Keratinocyte (primary cell): ENCODE measurements around the gene ST6GALNAC6. TPM values are rescaled to one million over a fixed set of nuclear protein-coding genes. Genes with fewer than 3 reads are reported as not detected.

Source experiments
- DNase-seq: peaks from one replicate; pipeline ENCODE4 v3.0.0-alpha.2; 2011; ENCODE audit warnings: low read depth, missing footprints, low spot score
- FAIRE-seq: peaks from 2 replicates; lab custom pipeline; 2011; peaks lifted over from hg19 to GRCh38; lab: Jason Lieb, UNC
- H2AFZ ChIP-seq: 2 replicates; pipeline ENCODE4 v1.6.0; 2012; ENCODE audit warnings: low read length, control low read depth, inconsistent platforms; ENCODE audit not compliant: control insufficient read depth
- H3K27ac ChIP-seq: 2 replicates; pipeline ENCODE4 v1.5.1; 2011; ENCODE audit warnings: low read length; ENCODE audit not compliant: control insufficient read depth, insufficient read depth
- H3K27me3 ChIP-seq: 3 replicates; pipeline ENCODE4 v1.6.0; 2011; ENCODE audit warnings: low read length; ENCODE audit not compliant: control insufficient read depth, insufficient read depth; ENCODE audit errors: extremely low read depth
- H3K36me3 ChIP-seq, 2 experiments: 2 replicates in 1 of 2; 3 replicates in 1 of 2; pipeline ENCODE4 v1.5.1; 2011; ENCODE audit warnings: low read length in 2 of 2, mild to moderate bottlenecking in 1 of 2; ENCODE audit not compliant: control insufficient read depth in 2 of 2, insufficient read depth in 2 of 2; ENCODE audit errors: extremely low read depth in 1 of 2
- H3K4me1 ChIP-seq: 3 replicates; pipeline ENCODE4 v1.5.1; 2011; ENCODE audit warnings: low read length; ENCODE audit not compliant: control insufficient read depth, insufficient read depth; ENCODE audit errors: extremely low read depth
- H3K4me2 ChIP-seq: 3 replicates; pipeline ENCODE4 v1.6.0; 2011; ENCODE audit warnings: low read depth, low read length; ENCODE audit not compliant: control insufficient read depth, insufficient read depth; ENCODE audit errors: extremely low read depth
- H3K4me3 ChIP-seq, 3 experiments: fragments of 200-600 bp in 1 of 3; sonication (generic) in 1 of 3; 2 replicates in 2 of 3; 3 replicates in 1 of 3; pipeline ENCODE4 v1.5.1; 2011 to 2016; ENCODE audit warnings: low read length in 3 of 3, mild to moderate bottlenecking in 3 of 3, control low read depth in 2 of 3, inconsistent platforms in 1 of 3, low read depth in 1 of 3, mixed read lengths in 1 of 3, mixed run types in 1 of 3, moderate library complexity in 1 of 3; ENCODE audit not compliant: control insufficient read depth in 2 of 3, insufficient read depth in 2 of 3; ENCODE audit errors: extremely low read depth in 1 of 3
- H3K79me2 ChIP-seq: 2 replicates; pipeline ENCODE4 v1.6.0; 2012; ENCODE audit warnings: low read length; ENCODE audit not compliant: control insufficient read depth, insufficient read depth
- H3K9ac ChIP-seq: 3 replicates; pipeline ENCODE4 v1.6.0; 2011; ENCODE audit warnings: low read length; ENCODE audit not compliant: control insufficient read depth, insufficient read depth; ENCODE audit errors: extremely low read depth
- H3K9me1 ChIP-seq: 3 replicates; pipeline ENCODE4 v1.6.0; 2011; ENCODE audit warnings: low read length; ENCODE audit not compliant: control insufficient read depth, insufficient read depth; ENCODE audit errors: extremely low read depth
- H3K9me3 ChIP-seq: 2 replicates; pipeline ENCODE4 v1.5.1; 2012; ENCODE audit warnings: low read depth, low read length; ENCODE audit not compliant: control insufficient read depth
- H4K20me1 ChIP-seq: 3 replicates; pipeline ENCODE4 v1.6.0; 2011; ENCODE audit warnings: low read length; ENCODE audit not compliant: control insufficient read depth, insufficient read depth; ENCODE audit errors: extremely low read depth
- EZH2 ChIP-seq: IDR thresholded peaks from one replicate; pipeline ENCODE4 v1.6.1; 2012; ENCODE audit warnings: inconsistent platforms, mild to moderate bottlenecking, low read length, moderate library complexity
- dilution Hi-C: fragments of 300-500 bp; cut with MboI; formaldehyde crosslinking; loops from one replicate; pipeline ENCODE4 v1.7.0; 2020; ENCODE audit warnings: low sequenced_read_pairs; ENCODE audit not compliant: extremely low pct_ligation_motif_present
- polyA plus RNA-seq, 5 experiments: library from polyadenylated mRNA; depleted of rRNA in 3 of 5; stranded (reverse) in 3 of 5; stranded (forward) in 1 of 5; unstranded in 1 of 5; fragments of >200 nt; gene quantifications; 1 replicate in 1 of 5; 2 replicates in 3 of 5; 3 replicates in 1 of 5; pipeline versions ENCODE4 v1.2.1 to v1.2.3, GENCODE V29; 2011 to 2012; ENCODE audit warnings: missing spikeins in 2 of 5, low read depth in 1 of 5, low replicate concordance in 1 of 5
- TF ChIP-seq, protein P1 (sequence below), 3 experiments: IDR thresholded peaks in 1 of 3; conservative IDR thresholded peaks in 1 of 3; optimal IDR thresholded peaks in 1 of 3; 2 replicates in 2 of 3; 3 replicates in 1 of 3; pipeline versions ENCODE3 to v1.5.1; 2011; ENCODE audit warnings: low read length in 3 of 3, mild to moderate bottlenecking in 3 of 3, moderate library complexity in 2 of 3, control low read depth in 1 of 3, inconsistent platforms in 1 of 3; ENCODE audit not compliant: insufficient read depth in 2 of 3; ENCODE audit errors: extremely low read depth in 1 of 3

The ST6GALNAC6 gene
- polyA plus RNA-seq, 1 donor (not counting 4 experiments of a cell fraction or from before 2014, with no cell fraction given), result 21.1 TPM

DNA sequence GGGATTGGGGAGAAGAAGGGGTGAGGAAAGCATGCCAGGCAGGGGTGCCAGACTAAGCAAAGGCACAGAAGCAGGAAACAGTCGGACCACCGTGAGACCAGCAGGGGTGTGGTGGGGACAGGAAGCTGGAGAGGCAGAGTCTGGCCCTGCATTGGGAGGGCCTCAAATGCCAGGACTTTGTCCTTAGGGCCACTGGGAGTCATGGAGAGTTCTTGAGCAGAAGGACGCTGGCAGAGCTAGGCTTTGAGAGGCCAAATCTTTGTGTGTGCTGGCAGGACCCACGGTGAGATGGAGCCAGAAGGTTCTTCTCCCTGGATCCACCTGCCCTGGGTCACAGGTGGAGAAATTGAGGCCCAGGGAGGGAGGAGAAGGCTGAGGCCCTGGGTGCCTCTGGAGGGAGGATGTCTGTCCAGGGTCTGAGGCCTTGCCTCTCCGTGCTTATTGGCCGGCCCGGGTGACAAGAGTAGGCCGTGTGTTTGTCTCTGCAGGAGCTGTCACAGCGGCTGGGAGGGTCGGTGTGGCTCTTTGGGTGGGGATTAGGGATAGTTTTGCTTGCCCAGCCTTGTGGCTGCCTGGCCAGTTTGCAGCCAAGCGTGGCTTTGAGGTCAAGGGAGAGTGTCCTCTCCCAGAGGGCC, 43.2 kb downstream of the ST6GALNAC6 start:
- no peak overlapping the region for H2AFZ ChIP-seq
- dilution Hi-C loops, result no loop called here

DNA sequence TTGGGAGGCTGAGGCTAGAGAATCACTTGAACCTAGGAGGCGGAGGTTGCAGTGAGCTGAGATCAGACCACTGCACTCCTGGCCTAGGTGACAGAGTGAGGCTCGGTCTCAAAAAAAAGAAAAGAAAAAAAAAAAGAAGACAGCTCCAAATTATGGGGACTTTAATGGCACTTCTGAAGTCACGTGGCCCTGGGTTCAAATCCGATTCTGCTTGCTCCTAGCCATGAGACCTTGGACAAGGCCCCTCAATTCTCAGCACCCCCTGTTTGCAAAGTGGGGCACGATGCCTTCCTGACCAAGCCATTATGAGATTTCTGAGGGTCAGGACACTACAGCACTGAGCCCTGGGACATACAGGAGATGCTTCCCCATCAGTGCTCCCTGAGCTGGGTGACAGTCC, 43.9 kb downstream of the ST6GALNAC6 start:
- Histone ChIP-seq H2AFZ (no peak overlapping the region), H3K9me3 (no peaks in the 10 kb centered on the region), H3K4me1 (no peaks in the 10 kb centered on the region), H3K9ac (no peak overlapping the region), H3K36me3 (no peaks in the 10 kb centered on the region), H3K27ac (no peak overlapping the region), H4K20me1 (no peaks in the 10 kb centered on the region), H3K9me1 (no peaks in the 10 kb centered on the region), H3K4me3 (no peak overlapping the region), H3K27me3 (peaks cover 4% of the 10 kb centered on the region), H3K79me2 (no peaks in the 10 kb centered on the region), H3K4me2 (no peak overlapping the region)
- dilution Hi-C loops, result no loop called here
- DNase-seq (no peak), FAIRE-seq (no peak)
- TF ChIP-seq, protein P1, sequence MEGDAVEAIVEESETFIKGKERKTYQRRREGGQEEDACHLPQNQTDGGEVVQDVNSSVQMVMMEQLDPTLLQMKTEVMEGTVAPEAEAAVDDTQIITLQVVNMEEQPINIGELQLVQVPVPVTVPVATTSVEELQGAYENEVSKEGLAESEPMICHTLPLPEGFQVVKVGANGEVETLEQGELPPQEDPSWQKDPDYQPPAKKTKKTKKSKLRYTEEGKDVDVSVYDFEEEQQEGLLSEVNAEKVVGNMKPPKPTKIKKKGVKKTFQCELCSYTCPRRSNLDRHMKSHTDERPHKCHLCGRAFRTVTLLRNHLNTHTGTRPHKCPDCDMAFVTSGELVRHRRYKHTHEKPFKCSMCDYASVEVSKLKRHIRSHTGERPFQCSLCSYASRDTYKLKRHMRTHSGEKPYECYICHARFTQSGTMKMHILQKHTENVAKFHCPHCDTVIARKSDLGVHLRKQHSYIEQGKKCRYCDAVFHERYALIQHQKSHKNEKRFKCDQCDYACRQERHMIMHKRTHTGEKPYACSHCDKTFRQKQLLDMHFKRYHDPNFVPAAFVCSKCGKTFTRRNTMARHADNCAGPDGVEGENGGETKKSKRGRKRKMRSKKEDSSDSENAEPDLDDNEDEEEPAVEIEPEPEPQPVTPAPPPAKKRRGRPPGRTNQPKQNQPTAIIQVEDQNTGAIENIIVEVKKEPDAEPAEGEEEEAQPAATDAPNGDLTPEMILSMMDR (optimal IDR thresholded peaks at IDR 0.05 in 1 of 3, IDR thresholded peaks at IDR 0.05 in 1 of 3, conservative IDR thresholded peaks at IDR 0.05 in 1 of 3; ENCODE audit: extremely low read depth in 1 of 3, insufficient read depth in 2 of 3, low read length in 3 of 3), result no peak
- no peak for TF ChIP-seq EZH2

More for the DNA sequence above, 43.2 kb downstream of the ST6GALNAC6 start:
- Histone ChIP-seq H3K9me3 (no peaks in the 10 kb centered on the region), H3K4me2 (no peak overlapping the region), H3K9ac (no peak overlapping the region), H3K27ac (no peak overlapping the region), H4K20me1 (no peaks in the 10 kb centered on the region), H3K4me1 (no peaks in the 10 kb centered on the region), H3K4me3 (no peak overlapping the region), H3K36me3 (no peaks in the 10 kb centered on the region), H3K9me1 (no peaks in the 10 kb centered on the region), H3K79me2 (no peaks in the 10 kb centered on the region), H3K27me3 (peaks cover 4% of the 10 kb centered on the region)
- DNase-seq, result no peak
- TF ChIP-seq, protein P1 (optimal IDR thresholded peaks at IDR 0.05 in 1 of 3, IDR thresholded peaks at IDR 0.05 in 1 of 3, conservative IDR thresholded peaks at IDR 0.05 in 1 of 3; ENCODE audit: extremely low read depth in 1 of 3, insufficient read depth in 2 of 3, low read length in 3 of 3), result no peak
- TF ChIP-seq EZH2, result no peak
- no peak for FAIRE-seq
